NCI-H2029 treated with DMSO at 0.1 percent for 48 hours (cell line): ENCODE measurements around the gene C19orf18.
"Not testable (repeated sequence)": the region's sequence is repeated elsewhere in the genome, so short reads cannot be mapped to it uniquely, and the experiment has no call there.

Experiments
- DNase-seq: peaks from one replicate; lab custom pipeline; 2025; lab: John Stamatoyannopoulos, UW

The C19orf18 gene

DNA sequence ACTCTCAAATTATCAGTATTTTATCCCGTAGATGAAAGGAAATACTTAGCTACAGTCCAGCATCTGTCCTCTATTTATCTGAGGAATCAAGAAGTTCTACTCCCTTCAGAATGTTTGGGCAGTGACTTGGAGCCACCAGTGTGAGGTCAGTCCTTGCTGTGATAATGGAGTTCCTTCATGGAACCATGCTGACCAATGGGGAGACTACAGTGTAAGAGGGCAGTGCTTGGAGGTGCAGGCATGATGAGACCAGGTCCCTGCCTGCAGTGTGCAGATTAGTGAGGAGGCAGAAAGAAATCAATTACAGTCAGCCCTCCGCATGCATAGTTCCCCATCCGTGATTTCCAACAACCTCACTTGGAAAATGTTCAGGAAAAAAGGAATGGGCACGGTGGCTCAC lies at the start of gene C19orf18:
Gene C19orf18 (minus strand): TSS at position 101 of the 400 bp plus-strand sequence. CDS start 102 bp downstream, outside the sequence.
- no peak for DNase-seq

DNA sequence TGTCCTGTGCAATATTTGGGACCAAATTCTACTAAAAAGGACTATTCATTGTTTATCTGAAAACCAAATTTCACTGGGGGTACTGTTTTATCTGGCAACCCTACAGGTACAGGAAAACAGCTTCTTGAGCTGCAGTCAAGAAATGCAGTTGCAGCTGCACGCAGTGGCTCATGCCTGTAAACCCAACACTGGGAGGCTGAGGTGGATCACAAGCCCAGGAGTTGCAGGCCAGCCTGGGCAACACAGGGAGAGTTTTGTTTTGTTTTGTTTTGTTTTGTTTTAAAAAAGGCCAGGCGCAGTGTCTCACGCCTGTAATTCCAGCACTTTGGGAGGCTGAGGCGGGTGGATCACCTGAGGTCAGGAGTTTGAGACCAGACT lies 47.9 kb upstream of the C19orf18 start:
- no peak for DNase-seq

DNA sequence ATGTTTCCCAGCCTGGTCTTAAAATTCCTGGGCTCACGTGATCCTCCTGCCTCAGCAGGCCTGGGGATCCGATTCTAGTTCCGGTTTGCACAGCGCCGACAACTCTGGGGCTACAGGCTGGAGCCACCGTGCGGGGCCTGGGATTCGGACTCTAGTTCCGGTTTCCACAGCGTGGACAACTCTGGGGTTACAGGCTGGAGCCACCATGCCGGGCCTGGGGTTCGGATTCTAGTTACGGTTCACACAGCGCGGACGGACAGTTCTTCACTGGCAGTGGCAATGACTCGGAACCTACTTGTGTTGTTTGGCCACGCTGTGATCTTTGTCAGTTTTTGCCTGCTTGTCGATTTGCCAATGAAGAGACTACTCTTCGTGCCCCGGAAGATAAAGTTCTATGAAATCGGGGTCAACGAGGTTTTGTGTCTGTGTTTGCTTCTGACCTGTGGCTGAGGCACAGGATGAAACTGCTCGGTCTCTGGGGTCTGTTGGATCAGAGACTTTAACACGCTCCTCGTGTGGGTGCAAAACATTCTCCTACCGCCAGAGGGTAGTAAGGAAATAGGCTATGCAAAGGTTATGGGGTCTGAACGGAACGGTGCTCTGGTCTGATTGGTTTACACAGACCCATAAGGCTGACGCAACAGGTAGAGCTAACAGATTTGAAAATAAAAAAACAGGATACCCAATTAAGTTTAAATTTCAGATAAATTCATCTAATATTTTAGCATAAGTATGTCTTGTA lies 47.4 kb upstream of the C19orf18 start:
- DNase-seq, result peak; percentile 28

DNA sequence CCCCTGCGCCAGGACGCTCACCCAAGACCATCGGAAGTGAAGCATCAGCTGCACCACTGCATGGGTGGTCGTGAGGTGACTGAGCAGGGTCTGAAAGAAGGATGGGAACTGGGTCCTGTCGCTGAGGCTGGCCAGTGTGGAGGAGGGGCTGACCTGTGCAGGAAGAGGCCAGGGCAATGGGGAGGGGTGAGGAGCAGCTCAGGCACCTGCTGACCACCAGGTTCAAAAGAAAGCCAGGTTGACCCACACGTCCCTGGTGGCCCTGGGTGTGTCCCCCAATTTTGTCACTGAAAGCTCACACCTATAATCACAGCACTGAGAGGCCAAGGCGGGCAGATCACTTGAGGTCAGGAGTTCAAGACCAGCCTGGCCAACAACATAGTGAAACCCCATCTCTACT lies 45.8 kb upstream of the C19orf18 start:
- no peak for DNase-seq

DNA sequence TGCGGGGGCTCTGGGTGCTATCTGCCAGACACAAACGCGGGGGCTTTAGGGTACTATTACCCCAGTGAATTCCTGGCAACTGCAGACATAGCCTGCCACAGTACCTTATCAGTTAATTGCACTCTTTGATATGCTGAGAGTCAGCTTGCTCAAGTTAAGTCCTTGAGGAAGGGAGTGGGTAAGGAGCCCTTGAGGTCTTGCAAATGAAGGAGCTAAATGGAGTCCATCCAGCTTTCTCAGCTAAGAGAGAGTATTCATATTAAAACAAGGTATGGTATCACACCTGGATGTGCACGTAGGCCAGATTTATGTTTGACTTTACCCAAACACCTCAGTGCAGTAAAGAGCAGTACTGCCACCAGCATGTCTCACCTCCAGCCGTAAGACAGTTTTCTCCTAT lies 39.8 kb upstream of the C19orf18 start:
- no peak for DNase-seq

DNA sequence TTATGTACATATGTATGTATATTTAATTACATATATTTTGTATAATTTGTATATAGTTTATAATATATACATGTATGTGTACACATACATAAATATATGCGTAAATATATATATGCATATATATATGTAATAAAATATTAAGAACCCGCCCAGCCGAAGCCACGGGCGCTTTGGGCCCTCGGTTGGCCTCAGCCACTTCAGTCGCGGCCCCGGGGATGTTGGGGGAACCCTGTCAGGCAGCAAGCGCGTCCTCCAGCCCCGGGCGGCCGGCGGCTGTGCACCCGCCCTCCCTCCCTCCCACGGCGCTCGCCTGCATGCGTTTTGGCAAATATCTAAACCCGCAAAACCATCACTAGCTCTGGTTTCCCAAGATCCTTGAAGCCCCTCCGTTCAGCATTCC lies 36.2 kb upstream of the C19orf18 start:
- DNase-seq, result no peak

DNA sequence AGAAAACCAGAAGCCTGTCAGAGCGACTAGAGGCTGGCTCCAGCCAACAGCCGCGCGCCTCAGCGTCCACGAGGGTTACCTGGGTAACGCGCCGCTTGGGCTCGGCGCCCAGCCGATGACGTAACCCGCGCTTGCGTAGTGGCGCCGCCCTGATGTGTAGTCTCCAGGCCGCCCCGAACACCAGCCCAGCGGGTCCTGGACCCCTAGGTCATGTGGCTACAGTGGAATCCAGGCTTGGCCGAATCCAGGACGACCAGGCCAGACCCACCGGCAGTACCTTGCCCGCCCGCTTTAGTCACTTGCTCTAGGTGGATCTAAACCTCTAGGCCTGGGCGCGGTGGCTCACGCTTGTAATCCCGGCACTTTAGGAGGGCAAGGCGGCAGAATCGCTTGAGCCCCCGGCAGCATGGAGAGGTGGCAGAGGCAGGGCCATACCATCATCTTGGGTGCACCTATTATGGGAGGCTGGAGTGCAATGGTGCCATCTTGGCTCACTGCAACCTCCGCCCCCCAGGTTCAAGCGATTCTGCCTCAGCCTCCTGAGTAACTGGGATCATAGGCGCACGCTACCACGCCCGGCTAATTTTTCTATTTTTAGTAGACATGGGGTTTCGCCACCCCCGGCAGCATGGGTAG lies 35.5 kb upstream of the C19orf18 start:
- DNase-seq, result peak; percentile 3

DNA sequence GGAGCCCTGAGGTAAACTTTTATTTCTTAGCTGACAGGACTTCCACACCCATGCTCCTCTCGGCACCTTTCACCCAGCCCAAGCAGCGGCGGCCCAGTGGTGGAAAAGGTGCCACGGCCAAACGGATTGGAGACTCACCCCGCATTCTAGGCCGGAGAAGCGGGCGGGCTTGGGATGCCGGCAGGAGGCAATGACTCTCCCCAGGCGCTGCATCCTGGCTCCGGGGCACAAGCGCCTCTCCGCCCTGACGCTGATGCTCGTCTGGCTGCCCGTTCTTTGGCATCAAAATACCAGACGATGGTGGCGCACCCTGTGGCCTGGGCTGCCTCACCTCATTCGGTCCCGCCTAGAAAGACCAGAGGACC lies 34.9 kb upstream of the C19orf18 start:
- DNase-seq, result no peak

DNA sequence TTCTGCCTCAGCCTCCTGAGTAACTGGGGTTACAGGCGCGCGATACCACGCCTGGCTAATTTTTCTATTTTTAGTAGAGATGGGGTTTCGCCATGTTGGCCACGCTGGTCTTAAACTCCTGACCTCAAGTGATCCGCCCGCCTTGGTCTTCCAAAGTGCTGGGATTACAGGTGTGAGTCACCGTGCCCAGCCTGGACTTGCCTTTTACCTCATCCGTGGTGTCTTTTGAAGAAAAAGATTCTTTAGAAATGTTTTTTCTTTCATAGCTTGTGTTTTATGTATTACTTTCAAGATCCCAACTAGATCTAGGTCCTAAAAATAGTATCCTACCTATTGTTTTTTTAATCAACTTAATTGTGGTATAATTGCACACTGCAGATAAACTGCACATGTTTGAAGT lies 34.5 kb upstream of the C19orf18 start:
- not testable (repeated sequence) for DNase-seq

DNA sequence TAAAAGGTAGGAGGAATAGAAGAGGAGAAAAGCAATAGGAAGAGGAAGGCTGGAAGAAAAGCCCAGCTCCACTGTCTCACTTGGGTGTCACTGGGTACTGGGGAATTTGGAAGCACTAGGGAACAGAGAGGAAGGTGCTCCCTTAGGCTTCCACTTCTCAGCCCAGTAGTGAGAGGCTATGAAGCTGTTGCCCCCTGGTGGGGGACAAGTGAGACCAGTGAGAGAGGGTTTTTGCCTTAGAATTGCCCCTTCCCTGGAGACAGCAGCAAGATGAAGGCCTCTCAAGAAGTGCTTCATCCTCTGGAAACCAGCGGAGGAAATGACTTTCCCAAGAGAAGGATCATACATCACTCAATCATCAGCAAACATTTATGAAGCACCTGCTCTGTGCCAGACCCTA lies 33.0 kb upstream of the C19orf18 start:
- DNase-seq, result no peak

DNA sequence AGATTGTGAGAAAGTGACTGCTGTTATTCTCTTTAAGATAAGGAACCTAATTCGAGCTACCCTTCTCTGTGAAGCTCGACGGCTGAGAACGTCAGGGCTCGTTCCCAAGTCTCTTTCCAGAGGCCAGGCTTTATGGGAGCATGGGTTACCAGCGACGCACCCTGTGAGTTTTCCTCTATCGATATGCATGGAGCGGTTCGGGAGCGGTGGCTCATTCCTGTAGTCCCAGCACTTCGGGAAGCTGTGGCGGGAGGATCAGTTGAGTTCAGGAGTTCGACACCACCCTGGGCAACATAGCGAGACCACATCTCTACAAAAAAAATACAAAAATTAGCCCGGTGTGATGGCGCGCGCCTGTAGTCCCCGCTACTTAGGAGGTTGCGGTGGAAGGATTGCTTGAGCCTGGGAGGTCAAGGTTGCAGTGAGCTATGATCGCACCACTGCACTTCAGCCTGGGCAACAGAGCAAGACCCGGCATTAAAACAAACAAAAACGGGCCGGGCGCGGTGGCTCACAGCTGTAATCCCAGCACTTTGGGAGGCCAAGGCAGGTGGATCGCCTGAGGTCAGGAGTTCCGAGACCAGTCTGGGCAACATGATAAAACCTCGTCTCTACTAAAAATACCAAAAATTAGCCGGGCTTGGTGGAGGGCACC lies 29.0 kb upstream of the C19orf18 start:
- DNase-seq, result no peak

DNA sequence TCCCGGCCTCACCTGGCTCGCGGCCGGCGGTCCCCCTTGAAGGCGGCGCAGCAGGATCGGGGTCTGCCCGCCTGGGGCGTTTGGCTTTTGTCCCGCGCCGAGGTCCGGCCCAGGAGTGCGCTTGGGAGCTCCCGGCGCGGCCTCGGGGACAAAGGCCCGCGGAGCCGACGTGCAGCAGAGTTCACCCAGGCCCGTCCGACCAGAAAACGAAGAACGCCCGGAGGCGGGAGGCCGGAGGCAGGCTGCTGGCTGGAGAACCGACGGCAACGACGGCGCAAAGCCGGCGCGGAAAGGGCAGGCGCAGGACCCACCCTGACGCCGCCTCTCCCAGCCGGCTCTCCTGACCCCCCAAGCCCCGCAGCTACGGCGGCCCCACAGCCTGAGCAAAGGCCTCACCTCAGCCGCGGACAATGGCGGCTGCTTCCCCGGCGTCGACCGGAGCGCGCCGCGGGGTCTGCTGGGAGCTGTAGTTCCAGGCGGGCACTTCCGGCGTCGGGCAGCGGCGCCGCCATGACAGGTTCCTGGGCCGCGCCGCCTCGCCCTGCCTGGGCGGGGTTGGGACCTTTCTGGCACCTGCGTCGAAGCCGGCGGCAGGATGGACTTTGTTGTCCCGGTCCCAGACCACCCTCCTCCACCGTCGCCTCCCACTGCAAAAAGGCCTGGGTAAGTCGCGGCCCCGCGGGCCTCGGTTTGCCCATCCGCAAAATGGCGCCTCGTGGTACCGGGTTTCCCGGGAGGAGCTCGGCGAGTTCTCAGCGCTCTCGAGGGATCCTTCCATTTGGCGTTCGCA lies 28.2 kb upstream of the C19orf18 start, which contains the start of gene ZNF606:
Gene ZNF606 (minus strand): TSS at position 437 of the 790 bp plus-strand sequence. CDS start 1,501 bp downstream, outside the sequence.
- peak; percentile 49 for DNase-seq

DNA sequence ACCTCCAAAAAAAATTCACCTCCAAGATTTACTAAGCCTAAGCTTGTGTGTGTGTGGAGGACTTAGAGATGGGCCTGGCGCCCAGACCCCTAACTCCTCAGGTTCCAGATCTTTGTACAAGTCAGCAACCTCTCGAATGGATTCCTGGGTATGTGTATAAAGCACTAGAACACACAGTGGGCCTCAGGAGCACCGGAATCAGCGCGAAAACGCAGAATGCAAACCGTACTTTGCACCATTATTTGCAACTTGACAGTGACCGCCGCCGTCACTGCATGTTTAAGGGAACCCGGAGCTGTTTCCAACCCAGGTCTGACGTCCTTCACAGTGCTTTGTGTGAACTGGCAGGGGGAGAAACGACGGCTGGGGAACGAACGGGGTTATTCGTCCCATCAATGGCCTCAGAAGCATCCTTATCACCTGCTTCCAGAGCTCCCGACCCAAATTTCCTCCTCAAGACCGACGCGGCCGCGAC lies 27.6 kb upstream of the C19orf18 start:
- DNase-seq, result no peak

DNA sequence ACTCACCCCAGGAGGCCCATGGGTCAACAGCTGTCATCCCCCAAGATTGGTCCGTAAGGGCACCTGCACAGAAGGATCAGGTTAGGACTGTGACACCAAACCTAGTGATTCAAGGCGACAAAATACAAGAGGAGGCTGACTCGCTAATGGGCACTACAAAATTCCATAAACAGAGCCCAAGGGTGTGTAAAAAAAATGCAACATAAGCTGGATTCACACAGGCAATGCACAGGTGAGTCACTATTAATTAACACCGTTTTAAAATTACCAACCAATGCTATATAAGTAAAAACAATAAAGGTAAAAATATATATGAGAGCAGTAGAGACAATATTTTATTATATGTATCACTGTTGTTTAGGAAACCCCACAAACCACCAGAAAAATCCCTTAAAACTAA lies 26.3 kb upstream of the C19orf18 start:
- DNase-seq, result no peak

DNA sequence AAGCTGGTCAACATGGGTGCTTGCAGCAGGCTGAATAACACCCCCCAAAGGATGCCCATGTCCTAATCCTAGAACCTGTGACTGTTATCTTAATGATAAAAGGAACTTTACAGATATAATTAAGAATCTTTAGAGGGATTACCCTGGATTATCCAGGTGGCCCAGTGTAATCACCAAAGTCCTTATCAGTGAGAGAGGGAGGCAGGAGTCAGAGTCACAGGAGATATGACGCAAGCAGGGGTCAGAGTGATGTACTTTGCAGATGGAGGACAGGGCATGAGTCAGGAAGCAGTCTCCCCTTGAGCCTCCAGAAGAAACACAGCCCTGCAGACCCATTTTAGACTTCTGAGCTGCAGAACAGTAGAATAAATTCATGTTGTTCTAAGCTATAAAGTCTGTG lies 18.5 kb upstream of the C19orf18 start:
- DNase-seq, result no peak

DNA sequence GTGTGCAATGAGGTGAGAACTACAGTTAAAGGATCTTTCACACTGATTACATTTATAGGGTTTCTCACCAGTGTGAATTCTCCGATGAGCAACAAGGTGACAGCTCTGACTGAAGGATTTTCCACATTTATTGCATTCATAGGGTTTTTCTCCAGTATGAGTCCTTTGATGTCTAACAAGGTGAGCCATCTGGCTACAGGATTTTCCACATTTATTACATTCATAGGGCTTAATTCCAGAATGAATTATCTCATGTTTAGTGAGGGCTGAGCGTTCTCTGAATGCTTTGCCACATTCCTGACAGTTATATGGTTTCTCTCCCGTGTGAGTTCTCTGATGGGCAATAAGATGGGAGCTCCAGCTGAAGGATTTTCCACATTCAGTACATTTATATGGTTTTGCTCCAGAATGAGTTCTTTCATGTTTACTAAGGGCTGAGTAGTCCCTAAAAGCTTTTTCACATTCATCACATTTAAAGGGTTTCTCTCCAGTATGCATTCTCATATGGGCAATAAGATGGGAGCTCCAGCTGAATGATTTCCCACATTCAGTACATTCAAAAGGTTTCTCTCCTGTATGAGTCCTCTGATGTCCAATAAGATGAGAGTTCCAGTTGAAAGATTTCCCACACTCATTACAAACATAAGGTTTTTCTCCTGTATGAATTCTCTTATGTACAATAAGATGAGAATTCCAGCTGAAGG lies 4.4 kb upstream of the C19orf18 start:
- DNase-seq, result no peak

DNA sequence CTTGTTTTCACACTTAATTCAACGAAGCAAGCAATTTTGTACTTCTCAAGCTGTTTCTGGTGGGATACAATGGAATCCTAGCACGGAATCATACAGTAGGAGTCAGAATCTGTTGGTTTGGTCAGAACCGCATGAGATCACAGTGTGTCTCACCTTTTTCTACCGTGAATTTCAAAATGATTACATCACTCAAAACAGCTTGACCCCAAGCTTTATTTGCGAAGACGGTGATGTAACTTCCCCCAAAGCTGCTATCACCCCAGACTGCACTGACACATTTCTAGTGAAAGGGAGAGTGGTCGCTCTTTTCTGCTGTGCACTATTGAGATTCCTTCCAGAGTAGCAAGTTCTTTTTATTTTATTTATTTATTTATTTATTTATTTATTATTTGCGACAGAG lies 9.6 kb downstream of the C19orf18 start:
- DNase-seq, result no peak

DNA sequence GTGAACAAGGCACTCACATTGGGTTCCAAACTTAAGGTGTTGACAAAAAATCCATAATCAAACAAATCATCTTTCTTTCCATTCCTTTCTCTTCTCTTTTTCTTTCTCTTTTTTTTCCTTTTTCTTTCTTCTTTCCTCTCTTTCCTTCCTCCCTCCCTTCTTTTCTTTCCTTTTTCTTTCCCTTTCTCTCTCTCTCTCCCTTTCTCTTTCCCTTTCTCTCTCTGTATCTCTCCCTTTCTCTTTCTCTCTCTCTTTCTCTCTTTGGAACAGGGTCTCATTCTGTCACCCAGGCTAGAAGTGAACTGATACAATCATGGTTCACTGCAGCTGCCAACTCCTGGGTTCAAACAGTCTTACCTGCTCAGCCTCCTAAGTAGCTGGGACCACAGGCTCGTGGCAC lies 12.5 kb downstream of the C19orf18 start:
- no peak for DNase-seq

DNA sequence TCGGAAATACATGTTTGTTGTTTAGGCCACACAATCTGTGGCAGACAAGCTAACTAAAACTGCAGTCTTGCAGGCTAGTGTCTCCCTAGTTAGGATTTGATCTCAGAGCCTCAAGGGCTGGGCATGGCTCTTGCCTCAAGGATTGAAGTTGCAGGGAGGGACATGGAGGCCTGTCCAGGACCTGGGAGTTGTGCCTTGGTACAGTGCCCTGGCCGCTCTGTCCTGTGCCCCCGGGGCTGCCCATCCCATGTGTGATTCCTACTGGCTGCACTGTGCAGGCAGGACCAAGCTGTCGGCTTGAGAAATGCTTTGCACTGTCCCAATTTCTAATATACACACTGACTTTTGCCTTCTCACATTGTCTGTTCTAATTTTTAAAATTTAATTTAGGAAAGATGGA lies 19.3 kb downstream of the C19orf18 start:
- DNase-seq, result no peak

DNA sequence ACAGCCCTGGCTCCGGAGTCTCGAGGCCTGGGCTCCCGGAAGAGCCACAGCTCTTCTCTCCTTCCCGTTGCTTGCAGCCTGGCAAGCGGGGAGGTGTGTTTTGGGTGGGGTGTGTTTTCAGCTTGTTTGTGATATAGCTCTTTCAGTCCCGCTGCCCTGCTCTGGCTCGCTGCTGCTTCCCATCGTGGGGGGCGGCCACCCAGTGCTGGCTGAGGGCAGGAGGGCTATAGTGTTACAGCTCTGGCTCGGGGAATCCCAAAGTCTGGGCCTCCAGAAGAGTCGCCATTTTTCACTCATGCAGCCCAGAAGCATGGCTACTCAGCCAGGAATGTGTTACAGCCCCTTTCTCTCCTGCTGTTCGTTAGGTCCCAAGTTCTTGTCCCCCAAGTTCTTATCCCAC lies 24.6 kb downstream of the C19orf18 start:
- no peak for DNase-seq

DNA sequence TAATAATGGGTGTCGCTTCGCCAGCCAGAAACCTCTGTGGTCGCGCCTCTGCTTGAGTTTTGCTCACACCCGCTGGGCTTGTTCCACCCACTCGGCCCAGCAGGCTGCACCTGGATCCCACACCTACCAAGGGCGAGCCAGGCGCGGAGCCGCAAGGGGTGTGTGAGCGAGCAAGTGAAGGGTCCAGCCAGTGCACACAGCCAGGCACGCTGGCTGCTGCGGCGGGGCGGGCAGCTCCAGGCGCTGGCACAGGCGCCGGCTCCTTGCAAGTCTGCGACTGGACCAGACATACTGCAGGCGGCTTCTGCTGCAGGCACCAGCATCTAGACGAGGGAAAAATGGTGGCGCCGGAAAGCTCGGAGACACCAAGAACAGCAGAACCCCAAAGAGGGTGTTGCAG lies 25.0 kb downstream of the C19orf18 start:
- no peak for DNase-seq
